NCI-H1105 (cell line): Measurements from ENCODE around the gene PEX11A.

Experiments
- DNase-seq: peaks from one replicate; lab custom pipeline; 2025; lab: John Stamatoyannopoulos, UW

PEX11A gene

GRCh38 chr15:89675606-89676005 is 14.9 kb downstream of the PEX11A start:
- DNase-seq: no peak

- DNase-seq: no peak
Measured at GRCh38 chr15:89674526-89674925, 16.0 kb downstream of the PEX11A start.

GRCh38 chr15:89673165-89673512 is 17.4 kb downstream of the PEX11A start:
- no peak for DNase-seq

GRCh38 chr15:89672221-89673164 is 18.1 kb downstream of the PEX11A start:
- DNase-seq: no peak

- no peak for DNase-seq
Measured at GRCh38 chr15:89671687-89672086, 18.9 kb downstream of the PEX11A start.

- DNase-seq: no peak
Measured at GRCh38 chr15:89670971-89671560, 19.5 kb downstream of the PEX11A start.

GRCh38 chr15:89669941-89670340 is 20.6 kb downstream of the PEX11A start:
- DNase-seq: no peak

GRCh38 chr15:89669309-89669865 is 21.2 kb downstream of the PEX11A start:
- DNase-seq: no peak

- no peak for DNase-seq
Measured at GRCh38 chr15:89668171-89668570, 22.4 kb downstream of the PEX11A start.

- DNase-seq: no peak
Measured at GRCh38 chr15:89667706-89667960, 22.9 kb downstream of the PEX11A start.

- DNase-seq: no peak
Measured at GRCh38 chr15:89666858-89667705, 23.5 kb downstream of the PEX11A start.

- DNase-seq: no peak
Measured at GRCh38 chr15:89666184-89666857, 24.2 kb downstream of the PEX11A start.

GRCh38 chr15:89665449-89666181 is 24.9 kb downstream of the PEX11A start:
- no peak for DNase-seq

GRCh38 chr15:89664441-89665350 is 25.9 kb downstream of the PEX11A start:
- DNase-seq: no peak

- DNase-seq: no peak
Measured at GRCh38 chr15:89662893-89663626, 27.5 kb downstream of the PEX11A start.

GRCh38 chr15:89660556-89660955 is 30.0 kb downstream of the PEX11A start:
- no peak for DNase-seq

GRCh38 chr15:89659295-89659694 is 31.3 kb downstream of the PEX11A start:
- DNase-seq: no peak

GRCh38 chr15:89657686-89658200 is 32.8 kb downstream of the PEX11A start:
- DNase-seq: no peak

GRCh38 chr15:89656116-89656815 is 34.3 kb downstream of the PEX11A start:
- no peak for DNase-seq
